ENCODE results near the gene PTP4A2. TPM values are rescaled to one million over a fixed set of nuclear protein-coding genes. Genes with fewer than 3 reads are reported as not detected.

The PTP4A2 gene
- total and polyA plus RNA-seq, 2 of the 8 experiments (the other 6 are each of a cell fraction or from before 2014, with no cell fraction given), result 87.4 to 214 TPM

- TF ChIP-seq CHD7 (IDR thresholded peaks at IDR 0.05; ENCODE audit: insufficient replicate concordance, low read length) (no peak), E2F6 (IDR thresholded peaks at IDR 0.05) (no peak)
Measured at GRCh38 chr1:31978843-31979400, 40.8 kb upstream of the PTP4A2 start (continued).
